Cardiac muscle cell (in vitro differentiated cells and primary cell): ENCODE measurements around the gene CR1. TPM values are rescaled to one million over a fixed set of nuclear protein-coding genes. Genes with fewer than 3 reads are reported as not detected.
"Not testable (repeated sequence)": the region's sequence is repeated elsewhere in the genome, so short reads cannot be mapped to it uniquely, and the experiment has no call there.

Experiments
- DNase-seq, 2 donors: peaks; one replicate each; pipeline versions ENCODE4 v3.0.0 to v3.0.0-alpha.2; 2010 to 2017; ENCODE audit warnings: low read depth in 1 of 2, low spot score in 1 of 2
- H3K27ac ChIP-seq: fragments of 200-600 bp; sonication (generic); 2 replicates; pipeline ENCODE4 v1.5.1; 2016
- H3K27me3 ChIP-seq: fragments of 200-600 bp; sonication (generic); 2 replicates; pipeline ENCODE4 v1.6.0; 2016; ENCODE audit warnings: control low read depth
- H3K36me3 ChIP-seq: fragments of 200-600 bp; sonication (generic); 2 replicates; pipeline ENCODE4 v1.5.1; 2016; ENCODE audit warnings: control low read depth
- H3K4me1 ChIP-seq: fragments of 200-600 bp; sonication (generic); 2 replicates; pipeline ENCODE4 v1.8.1; 2017; ENCODE audit warnings: low read depth, mild to moderate bottlenecking, mixed run types
- H3K4me3 ChIP-seq: fragments of 200-600 bp; sonication (generic); 2 replicates; pipeline ENCODE4 v1.5.1; 2016; ENCODE audit warnings: mild to moderate bottlenecking
- H3K9me3 ChIP-seq: fragments of 200-600 bp; sonication (generic); 2 replicates; pipeline ENCODE4 v1.5.1; 2017; ENCODE audit warnings: low read depth, mild to moderate bottlenecking, control low read depth
- polyA plus RNA-seq: library from polyadenylated mRNA; unstranded; fragments of >200 nt; fragmentation: Nextera tagmentation; extraction: Ambion mirVana; gene quantifications from 2 replicates; pipeline ENCODE4 v1.2.1, GENCODE V29; 2016
- total RNA-seq: library from RNA; depleted of rRNA; stranded (reverse); fragments of >200 nt; gene quantifications from 2 replicates; pipeline ENCODE4 v1.2.3, GENCODE V29; 2016
- TF ChIP-seq, protein P1 (sequence below): IDR thresholded peaks from 2 replicates; pipeline ENCODE4 v1.5.1; 2012; ENCODE audit warnings: low read depth, mild to moderate bottlenecking, low read length

Gene CR1
- total and polyA plus RNA-seq, 2 experiments from 2014 or later = not detected

GRCh38 chr1:207605444-207606361 lies 109.7 kb downstream of the CR1 start:
- H3K9me3 ChIP-seq = no peaks in the 10 kb centered on the region
- TF ChIP-seq, protein P1, sequence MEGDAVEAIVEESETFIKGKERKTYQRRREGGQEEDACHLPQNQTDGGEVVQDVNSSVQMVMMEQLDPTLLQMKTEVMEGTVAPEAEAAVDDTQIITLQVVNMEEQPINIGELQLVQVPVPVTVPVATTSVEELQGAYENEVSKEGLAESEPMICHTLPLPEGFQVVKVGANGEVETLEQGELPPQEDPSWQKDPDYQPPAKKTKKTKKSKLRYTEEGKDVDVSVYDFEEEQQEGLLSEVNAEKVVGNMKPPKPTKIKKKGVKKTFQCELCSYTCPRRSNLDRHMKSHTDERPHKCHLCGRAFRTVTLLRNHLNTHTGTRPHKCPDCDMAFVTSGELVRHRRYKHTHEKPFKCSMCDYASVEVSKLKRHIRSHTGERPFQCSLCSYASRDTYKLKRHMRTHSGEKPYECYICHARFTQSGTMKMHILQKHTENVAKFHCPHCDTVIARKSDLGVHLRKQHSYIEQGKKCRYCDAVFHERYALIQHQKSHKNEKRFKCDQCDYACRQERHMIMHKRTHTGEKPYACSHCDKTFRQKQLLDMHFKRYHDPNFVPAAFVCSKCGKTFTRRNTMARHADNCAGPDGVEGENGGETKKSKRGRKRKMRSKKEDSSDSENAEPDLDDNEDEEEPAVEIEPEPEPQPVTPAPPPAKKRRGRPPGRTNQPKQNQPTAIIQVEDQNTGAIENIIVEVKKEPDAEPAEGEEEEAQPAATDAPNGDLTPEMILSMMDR = no peak
- no peak for DNase-seq

DNA sequence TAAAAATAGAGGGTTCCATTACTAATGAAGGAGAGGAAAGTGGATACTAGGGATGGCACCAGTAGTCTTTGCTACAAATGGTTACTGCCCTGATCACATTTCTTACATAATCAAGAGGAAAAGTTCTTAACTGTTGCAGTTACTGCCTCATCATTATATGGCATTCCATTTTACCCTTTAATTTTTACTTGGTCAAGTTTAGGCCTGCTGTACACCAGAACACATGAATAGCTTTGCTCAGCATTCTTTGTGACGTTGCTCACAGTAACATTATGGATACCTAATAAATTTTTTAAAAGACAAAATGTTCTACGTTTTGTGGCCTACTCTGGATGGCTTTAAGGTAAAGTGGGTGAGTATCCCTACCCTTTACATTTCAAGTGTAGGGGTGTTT lies 110.4 kb downstream of the CR1 start:
- H3K4me3 ChIP-seq = no peak overlapping the region
- H3K4me1 ChIP-seq = no peaks in the 10 kb centered on the region
- TF ChIP-seq, protein P1 = no peak
- no peak overlapping the region for H3K27ac ChIP-seq
- no peaks in the 10 kb centered on the region for H3K27me3 ChIP-seq
- no peak for DNase-seq
- H3K36me3 ChIP-seq = no peaks in the 10 kb centered on the region
- no peaks in the 10 kb centered on the region for H3K9me3 ChIP-seq

More at GRCh38 chr1:207605444-207606361, 109.7 kb downstream of the CR1 start:
- Histone ChIP-seq H3K4me1 (no peaks in the 10 kb centered on the region), H3K27ac (no peak overlapping the region), H3K36me3 (no peaks in the 10 kb centered on the region), H3K27me3 (no peaks in the 10 kb centered on the region), H3K4me3 (no peak overlapping the region)

DNA sequence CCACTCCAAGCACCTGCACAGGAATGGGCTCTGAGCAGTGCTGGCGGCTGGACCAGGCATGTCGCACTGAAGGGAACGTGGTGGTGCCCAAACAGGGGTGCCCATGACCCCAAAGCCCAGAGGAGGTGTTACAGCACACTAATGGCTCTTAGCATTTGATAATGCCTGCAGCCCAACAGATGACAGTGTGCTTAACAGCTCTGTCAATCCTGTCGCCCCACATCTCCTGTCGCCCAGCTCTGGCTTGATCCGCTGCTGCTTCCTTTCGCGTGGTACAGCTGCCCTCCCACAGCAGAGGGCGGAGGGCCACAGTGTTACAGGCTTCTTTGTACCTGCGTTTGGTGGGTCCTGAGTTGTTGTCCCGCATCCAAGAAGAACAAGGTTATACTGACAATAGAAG lies 116.8 kb downstream of the CR1 start:
- no peaks in the 10 kb centered on the region for H3K36me3 ChIP-seq
- DNase-seq = no peak
- no peak overlapping the region for H3K27ac ChIP-seq
- H3K4me3 ChIP-seq = no peak overlapping the region
- TF ChIP-seq, protein P1 = no peak
- no peaks in the 10 kb centered on the region for H3K9me3 ChIP-seq
- H3K4me1 ChIP-seq = no peaks in the 10 kb centered on the region
- no peaks in the 10 kb centered on the region for H3K27me3 ChIP-seq

- Histone ChIP-seq H3K4me3 (no peak overlapping the region), H3K27ac (no peak overlapping the region), H3K4me1 (no peaks in the 10 kb centered on the region), H3K9me3 (no peaks in the 10 kb centered on the region), H3K27me3 (no peaks in the 10 kb centered on the region), H3K36me3 (no peaks in the 10 kb centered on the region)
- TF ChIP-seq, protein P1 = peak; percentile 80
- peak; percentile 65 to 66 for DNase-seq
Observed at GRCh38 chr1:207619871-207620542, 124.0 kb downstream of the CR1 start.

GRCh38 chr1:207620543-207620893 lies 124.6 kb downstream of the CR1 start:
- TF ChIP-seq, protein P1 = no peak

DNA sequence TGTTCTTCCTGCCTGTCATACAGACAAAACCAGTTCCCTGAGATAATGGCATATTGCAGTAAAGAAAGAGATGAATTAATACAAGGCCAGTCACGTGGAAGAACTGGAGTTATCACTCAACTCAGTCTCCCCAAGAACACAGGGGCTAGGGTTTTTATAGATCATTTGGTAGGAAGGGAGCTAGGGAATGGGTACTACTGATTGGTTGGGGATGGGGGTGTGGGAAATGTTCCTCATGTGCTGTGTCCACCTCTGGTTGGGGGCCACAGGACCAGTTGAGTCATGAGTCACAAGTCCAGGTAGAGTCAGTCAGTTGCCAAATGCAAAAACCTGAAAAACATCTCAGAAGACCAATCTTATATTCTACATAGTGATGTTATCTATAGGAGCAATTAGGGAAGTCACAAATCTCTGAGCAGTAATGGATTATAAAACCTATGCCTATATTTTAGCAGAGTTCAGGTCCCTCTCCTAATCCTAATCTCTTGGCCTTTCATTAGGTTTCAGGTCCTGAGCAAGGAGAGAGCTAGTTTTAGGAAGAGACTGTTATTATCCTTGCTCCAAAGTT lies 129.6 kb downstream of the CR1 start:
- DNase-seq, H3K9me3 ChIP-seq, H3K36me3 ChIP-seq, H3K27ac ChIP-seq, H3K4me1 ChIP-seq, H3K27me3 ChIP-seq, H3K4me3 ChIP-seq: not testable (repeated sequence)

More at GRCh38 chr1:207620543-207620893, 124.6 kb downstream of the CR1 start:
- no peaks in the 10 kb centered on the region for H3K9me3 ChIP-seq
- no peak overlapping the region for H3K4me3 ChIP-seq
- H3K4me1 ChIP-seq = no peaks in the 10 kb centered on the region
- no peak overlapping the region for H3K27ac ChIP-seq
- DNase-seq = no peak
- no peaks in the 10 kb centered on the region for H3K27me3 ChIP-seq
- no peaks in the 10 kb centered on the region for H3K36me3 ChIP-seq
